ENCODE data around the gene NOXA1.

DNA sequence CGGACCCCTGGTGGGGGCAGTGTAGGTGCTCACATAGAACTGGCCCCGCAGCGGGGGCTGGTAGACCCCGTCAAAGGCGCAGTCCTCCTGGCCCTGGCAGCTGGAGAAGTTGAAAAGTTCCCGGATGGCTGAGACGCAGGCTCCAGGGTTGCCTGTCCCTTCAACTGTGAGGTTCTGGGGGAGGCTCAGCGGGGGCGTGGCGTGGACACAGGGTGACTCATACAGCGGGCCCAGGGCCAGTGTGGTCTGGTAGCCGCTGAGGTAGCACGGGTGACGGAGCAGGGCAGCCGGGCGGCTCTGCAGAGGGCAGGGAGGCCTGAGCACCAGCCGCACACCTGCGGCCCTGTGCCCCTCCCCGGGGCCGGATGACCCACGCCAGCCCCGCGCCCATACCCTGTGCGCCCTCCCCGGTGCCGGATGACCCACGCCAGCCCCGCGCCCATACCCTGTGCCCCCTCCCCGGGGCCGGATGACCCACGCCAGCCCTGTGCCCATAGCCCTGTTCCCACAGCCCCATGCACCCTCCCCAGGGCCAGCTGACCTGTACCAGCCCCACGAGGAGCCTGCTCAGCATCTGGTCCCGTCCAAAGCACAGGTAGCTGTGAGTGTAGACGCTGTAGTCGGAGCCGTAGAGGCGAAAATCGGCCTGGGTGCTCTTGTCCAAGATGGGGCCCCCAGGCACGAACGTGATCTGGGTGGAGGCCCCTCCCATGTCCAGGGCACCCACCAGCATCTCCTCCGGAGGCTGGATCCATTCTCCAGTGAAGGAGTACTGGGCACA lies 13.0 kb downstream of the NOXA1 start:
- TF ChIP-seq, protein P1, sequence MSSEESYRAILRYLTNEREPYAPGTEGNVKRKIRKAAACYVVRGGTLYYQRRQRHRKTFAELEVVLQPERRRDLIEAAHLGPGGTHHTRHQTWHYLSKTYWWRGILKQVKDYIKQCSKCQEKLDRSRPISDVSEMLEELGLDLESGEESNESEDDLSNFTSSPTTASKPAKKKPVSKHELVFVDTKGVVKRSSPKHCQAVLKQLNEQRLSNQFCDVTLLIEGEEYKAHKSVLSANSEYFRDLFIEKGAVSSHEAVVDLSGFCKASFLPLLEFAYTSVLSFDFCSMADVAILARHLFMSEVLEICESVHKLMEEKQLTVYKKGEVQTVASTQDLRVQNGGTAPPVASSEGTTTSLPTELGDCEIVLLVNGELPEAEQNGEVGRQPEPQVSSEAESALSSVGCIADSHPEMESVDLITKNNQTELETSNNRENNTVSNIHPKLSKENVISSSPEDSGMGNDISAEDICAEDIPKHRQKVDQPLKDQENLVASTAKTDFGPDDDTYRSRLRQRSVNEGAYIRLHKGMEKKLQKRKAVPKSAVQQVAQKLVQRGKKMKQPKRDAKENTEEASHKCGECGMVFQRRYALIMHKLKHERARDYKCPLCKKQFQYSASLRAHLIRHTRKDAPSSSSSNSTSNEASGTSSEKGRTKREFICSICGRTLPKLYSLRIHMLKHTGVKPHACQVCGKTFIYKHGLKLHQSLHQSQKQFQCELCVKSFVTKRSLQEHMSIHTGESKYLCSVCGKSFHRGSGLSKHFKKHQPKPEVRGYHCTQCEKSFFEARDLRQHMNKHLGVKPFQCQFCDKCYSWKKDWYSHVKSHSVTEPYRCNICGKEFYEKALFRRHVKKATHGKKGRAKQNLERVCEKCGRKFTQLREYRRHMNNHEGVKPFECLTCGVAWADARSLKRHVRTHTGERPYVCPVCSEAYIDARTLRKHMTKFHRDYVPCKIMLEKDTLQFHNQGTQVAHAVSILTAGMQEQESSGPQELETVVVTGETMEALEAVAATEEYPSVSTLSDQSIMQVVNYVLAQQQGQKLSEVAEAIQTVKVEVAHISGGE (tag by site-specific recombination; conservative IDR thresholded peaks at IDR 0.05; ENCODE audit: low read depth) = no peak
- TF ChIP-seq ZNF791 (tag by site-specific recombination; IDR thresholded peaks at IDR 0.05) (no peak), CTCF (tag by site-specific recombination; IDR thresholded peaks at IDR 0.05) (no peak), ZNF600 (tag by site-specific recombination; IDR thresholded peaks at IDR 0.05) (no peak; the same call in 1 of the 2 replicates), ZNF132 (tag by site-specific recombination; IDR thresholded peaks at IDR 0.05; ENCODE audit: borderline replicate concordance) (no peak), ZNF155 (tag by site-specific recombination; IDR thresholded peaks at IDR 0.05) (no peak), ZNF510 (tag by site-specific recombination; IDR thresholded peaks at IDR 0.05; ENCODE audit: insufficient replicate concordance) (no peak)
- TF ChIP-seq, protein P2, sequence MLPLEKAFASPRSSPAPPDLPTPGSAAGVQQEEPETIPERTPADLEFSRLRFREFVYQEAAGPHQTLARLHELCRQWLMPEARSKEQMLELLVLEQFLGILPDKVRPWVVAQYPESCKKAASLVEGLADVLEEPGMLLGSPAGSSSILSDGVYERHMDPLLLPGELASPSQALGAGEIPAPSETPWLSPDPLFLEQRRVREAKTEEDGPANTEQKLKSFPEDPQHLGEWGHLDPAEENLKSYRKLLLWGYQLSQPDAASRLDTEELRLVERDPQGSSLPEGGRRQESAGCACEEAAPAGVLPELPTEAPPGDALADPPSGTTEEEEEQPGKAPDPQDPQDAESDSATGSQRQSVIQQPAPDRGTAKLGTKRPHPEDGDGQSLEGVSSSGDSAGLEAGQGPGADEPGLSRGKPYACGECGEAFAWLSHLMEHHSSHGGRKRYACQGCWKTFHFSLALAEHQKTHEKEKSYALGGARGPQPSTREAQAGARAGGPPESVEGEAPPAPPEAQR (tag by site-specific recombination; IDR thresholded peaks at IDR 0.05) = no peak

Measured in HEK293 (cell line).